Right ventricle myocardium inferior (tissue), 1 donor: ENCODE measurements around the gene NGEF. TPM values are rescaled to one million over a fixed set of nuclear protein-coding genes. Genes with fewer than 3 reads are reported as not detected.
A peak's percentile ranks its signal among the peaks of the same experiment; 100 is the strongest.

ENCODE experiments used
- ATAC-seq: fragments of 200-7000 bp; cut with Tn5 transposase; one replicate; pipeline ENCODE4 v1.9.1; 2020; ENCODE audit warnings: mild to moderate bottlenecking, moderate library complexity
- DNase-seq: peaks from one replicate; pipeline ENCODE4 v3.0.0; 2021; ENCODE audit errors: missing footprints
- intact Hi-C: fragments of 100-400 bp; cut with DNase I; formaldehyde crosslinking; loops from one replicate; pipeline ENCODE4 v1.11.0; 2022
- total RNA-seq: library from RNA; stranded (reverse); fragmentation: NEBNext Ultra II Directional; extraction: Animal tissue kit (Norgen Biotek cat#: 25700); gene quantifications from one replicate; pipeline ENCODE4 v1.2.1, GENCODE V29; 2021
- donor health status: DM: no; HTN: yes; CAD: no; lungs with severe emphysema.

NGEF gene
- total RNA-seq, 1 donor from 2014 or later, result 0.51 TPM

- intact Hi-C loops, result no loop called here
- no peak for ATAC-seq
- no peak for DNase-seq
Measured at GRCh38 chr2:232846055-232846454, 167.0 kb downstream of the NGEF start.

DNA sequence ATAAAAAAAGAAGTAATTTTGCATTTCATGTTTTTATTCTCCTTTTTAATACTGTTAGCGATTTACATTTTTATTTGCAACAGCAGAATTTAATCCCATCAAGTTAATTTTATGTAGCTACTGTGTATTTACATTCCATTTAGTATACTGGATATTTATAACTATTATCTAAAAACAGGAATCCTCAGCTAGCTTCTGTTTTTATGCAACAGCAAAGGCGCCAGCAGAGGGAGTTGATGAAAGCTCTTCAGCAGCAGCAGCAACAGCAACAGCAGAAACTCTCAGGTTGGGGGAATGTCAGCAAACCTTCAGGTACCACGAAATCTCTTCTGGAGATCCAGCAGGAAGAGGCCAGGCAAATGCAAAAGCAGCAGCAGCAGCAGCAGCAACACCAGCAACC is 169.2 kb downstream of the NGEF start:
- ATAC-seq, result no peak
- intact Hi-C loops, result no loop called here
- no peak for DNase-seq

DNA sequence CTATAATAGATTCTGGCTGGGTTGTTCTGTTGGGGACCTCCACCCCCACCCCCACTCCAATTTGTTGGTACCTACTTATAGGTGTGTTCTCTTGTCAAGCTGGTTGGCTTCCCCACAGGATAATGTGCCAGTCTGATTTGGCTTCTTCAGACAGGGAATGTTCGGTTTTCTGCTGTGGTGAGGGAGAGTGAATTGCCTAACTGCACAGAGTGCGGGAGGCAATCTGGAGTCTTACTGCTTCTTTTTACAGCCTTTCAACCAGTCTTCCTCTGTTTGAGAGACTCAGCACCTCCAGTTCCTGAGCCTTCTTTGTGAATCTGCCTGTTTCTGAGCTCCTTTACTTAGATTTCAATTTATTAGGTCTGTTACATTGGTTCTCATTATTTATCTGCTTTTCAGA is 170.4 kb downstream of the NGEF start:
- DNase-seq (no peak), ATAC-seq (no peak)
- intact Hi-C loops, result no loop called here

- ATAC-seq, result peak; percentile 52
- intact Hi-C loops, result no loop called here
- DNase-seq, result peak; percentile 80
Measured at GRCh38 chr2:232839411-232840079, 173.5 kb downstream of the NGEF start.

DNA sequence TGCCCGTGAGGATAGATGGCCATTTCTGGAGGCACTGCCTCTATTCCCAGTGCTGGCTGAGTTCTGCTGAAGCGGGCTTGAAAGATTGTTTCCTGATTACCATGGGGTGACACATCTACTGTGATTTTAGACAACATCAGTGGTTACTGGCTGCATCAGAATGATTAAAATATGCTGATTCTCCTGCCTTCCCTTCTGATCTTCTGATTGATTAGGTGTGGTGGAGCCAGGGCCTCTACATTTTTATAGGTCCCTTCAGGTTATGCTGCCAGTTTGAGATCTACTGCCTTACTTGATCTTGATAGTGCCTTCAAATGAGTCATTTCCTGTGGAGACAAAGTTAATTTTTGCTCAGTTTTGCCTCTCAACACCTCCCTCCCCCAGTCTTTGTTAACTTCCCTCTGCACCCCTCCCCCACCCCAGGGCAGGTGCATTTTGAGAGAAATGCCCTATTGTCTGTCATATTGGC is 174.6 kb downstream of the NGEF start:
- no peak for ATAC-seq
- intact Hi-C loops, result no loop called here
- no peak for DNase-seq

DNA sequence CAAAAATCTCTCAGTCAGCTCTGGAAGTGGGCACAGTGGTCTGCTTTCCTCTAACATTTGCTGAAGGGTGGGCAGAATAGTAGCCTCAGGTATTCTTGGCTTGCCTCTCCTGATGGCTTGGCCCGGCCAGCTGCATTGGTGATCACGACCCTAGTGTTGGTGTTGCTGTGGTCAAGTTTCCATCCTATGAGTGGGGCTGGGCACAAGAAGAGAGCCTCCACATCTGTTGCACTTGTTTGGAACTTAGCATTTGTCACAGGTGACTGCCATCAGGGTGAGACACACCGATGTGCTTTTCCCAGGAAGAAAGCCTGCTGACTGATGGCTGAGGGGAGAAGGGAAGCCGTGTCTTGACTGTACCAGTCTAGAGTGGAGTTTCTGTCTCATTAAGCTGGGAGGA is 176.1 kb downstream of the NGEF start:
- DNase-seq, result no peak
- ATAC-seq, result no peak
- intact Hi-C loops, result no loop called here

- DNase-seq (no peak), ATAC-seq (peak; percentile 65)
- intact Hi-C loops, result no loop called here
Measured at GRCh38 chr2:232835687-232836208, 177.3 kb downstream of the NGEF start.

DNA sequence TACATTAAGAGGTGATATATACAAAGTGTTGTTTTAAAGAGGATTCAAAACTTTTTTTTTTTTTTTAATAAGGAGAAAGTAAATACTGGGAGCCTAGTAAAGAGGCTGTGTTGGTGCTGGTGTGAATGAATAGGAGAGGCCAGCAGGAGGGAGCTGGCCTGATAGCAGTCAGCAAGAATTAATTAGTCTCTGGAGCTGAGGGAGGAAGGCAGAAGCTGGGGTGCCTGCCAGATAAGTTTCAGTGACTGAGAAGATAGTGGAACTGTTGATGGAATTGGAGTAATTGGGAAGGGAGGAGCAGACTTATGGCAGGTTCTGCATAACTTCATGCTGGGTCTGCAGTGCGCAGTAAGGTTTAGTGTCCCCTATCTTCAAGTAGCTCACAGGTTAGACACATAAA is 179.2 kb downstream of the NGEF start:
- intact Hi-C loops, result no loop called here
- peak; percentile 48 for ATAC-seq

DNA sequence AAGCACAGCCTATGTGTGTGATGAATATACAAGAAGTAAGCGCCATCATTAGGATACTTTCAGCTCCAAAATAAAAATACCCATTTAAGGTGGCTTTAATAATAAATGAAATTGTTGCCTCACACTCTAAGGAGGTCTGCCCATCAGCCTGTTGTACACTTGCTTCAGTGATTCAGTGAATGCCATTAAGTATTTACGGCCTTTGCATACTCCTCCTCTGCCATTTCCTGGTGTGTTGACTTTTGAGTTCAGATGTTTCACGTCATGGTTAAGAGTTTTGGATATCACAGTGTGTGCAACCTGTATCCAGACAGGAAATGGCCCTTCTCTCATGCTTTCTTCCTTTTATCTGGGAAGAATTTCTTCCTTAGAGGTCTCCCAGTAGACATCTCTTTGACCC is 181.6 kb downstream of the NGEF start:
- DNase-seq, result no peak
- intact Hi-C loops, result no loop called here
- no peak for ATAC-seq

More for the DNA sequence above, 179.2 kb downstream of the NGEF start:
- DNase-seq, result no peak

DNA sequence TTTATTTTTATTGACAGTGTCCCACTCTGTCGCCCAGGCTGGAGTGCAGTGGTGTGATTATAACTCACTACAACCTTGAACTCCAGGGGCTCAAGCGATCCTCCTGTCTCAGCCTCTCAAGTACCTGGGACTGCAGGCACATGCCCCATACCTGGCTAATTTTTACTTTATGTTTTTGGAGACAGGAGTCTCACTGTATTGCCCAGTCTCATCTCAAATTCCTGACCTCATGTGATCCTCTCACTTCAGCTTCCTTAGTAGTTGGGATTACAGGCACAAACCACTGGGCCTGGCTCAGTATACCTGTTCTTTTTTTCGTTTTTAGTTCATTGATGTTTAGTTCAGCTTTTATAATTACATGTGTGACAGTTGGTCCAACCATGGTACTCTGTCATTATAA is 183.1 kb downstream of the NGEF start:
- intact Hi-C loops, result no loop called here
- DNase-seq, result no peak
- no peak for ATAC-seq

Other genes with a start within 250 kb of the NGEF start
- not detected for gene KCNJ13, start 236.7 kb downstream of the NGEF start, total RNA-seq
- 0.46 TPM for gene SNORC, start 143.0 kb downstream of the NGEF start, total RNA-seq
- not detected for gene NEU2, start 19.4 kb upstream of the NGEF start, total RNA-seq
- 5.2 TPM for gene INPP5D, start 47.1 kb upstream of the NGEF start, total RNA-seq
- gene ATG16L1, start 238.4 kb upstream of the NGEF start, total RNA-seq, result 15.4 TPM